Mesenchymal stem cell (in vitro differentiated cells and primary cell): ENCODE measurements around the gene CRTC3.
A peak's percentile ranks its signal among the peaks of the same experiment; 100 is the strongest.

Experiments used
- DNase-seq: peaks from one replicate; pipeline ENCODE4 v3.0.0-alpha.2; 2013
- H2AFZ ChIP-seq: one replicate; pipeline ENCODE4 v1.6.1; 2013; ENCODE audit warnings: low read depth, mild to moderate bottlenecking, control low read depth, inconsistent platforms, low read length, moderate library complexity
- H2AK5ac ChIP-seq: 2 replicates; pipeline ENCODE4 v1.6.1; 2013; ENCODE audit warnings: low read length, moderate library complexity, mild to moderate bottlenecking, inconsistent platforms; ENCODE audit not compliant: severe bottlenecking
- H2BK120ac ChIP-seq: one replicate; pipeline ENCODE4 v1.6.1; 2013; ENCODE audit warnings: low read depth, mild to moderate bottlenecking, inconsistent platforms, low read length, moderate library complexity
- H2BK12ac ChIP-seq, 2 experiments: one replicate each; pipeline ENCODE4 v1.6.1; 2013; ENCODE audit warnings: inconsistent platforms in 2 of 2, low read length in 2 of 2, mild to moderate bottlenecking in 2 of 2, moderate library complexity in 2 of 2, control low read depth in 1 of 2
- H2BK15ac ChIP-seq: one replicate; pipeline ENCODE4 v1.6.1; 2013; ENCODE audit warnings: mild to moderate bottlenecking, low read depth, inconsistent platforms; ENCODE audit not compliant: poor library complexity, severe bottlenecking
- H2BK5ac ChIP-seq: 2 replicates; pipeline ENCODE4 v1.6.1; 2013; ENCODE audit warnings: low read depth, mild to moderate bottlenecking, low read length, control low read depth, inconsistent platforms; ENCODE audit not compliant: poor library complexity, severe bottlenecking
- H3K14ac ChIP-seq, 2 experiments: one replicate each; pipeline ENCODE4 v1.6.1; 2013; ENCODE audit warnings: inconsistent platforms in 2 of 2, low read length in 2 of 2, control low read depth in 1 of 2, mild to moderate bottlenecking in 1 of 2, moderate library complexity in 1 of 2
- H3K18ac ChIP-seq, 2 experiments: one replicate each; pipeline ENCODE4 v1.6.1; 2013; ENCODE audit warnings: inconsistent platforms in 2 of 2, low read length in 2 of 2, control low read depth in 1 of 2, low read depth in 1 of 2, mild to moderate bottlenecking in 1 of 2
- H3K23ac ChIP-seq, 2 experiments: one replicate each; pipeline ENCODE4 v1.6.1; 2013; ENCODE audit warnings: inconsistent platforms in 2 of 2, low read length in 2 of 2, mild to moderate bottlenecking in 2 of 2, moderate library complexity in 2 of 2, control low read depth in 1 of 2
- H3K27ac ChIP-seq: 2 replicates; pipeline ENCODE4 v1.5.1; 2013; ENCODE audit warnings: mild to moderate bottlenecking, moderate library complexity, low read length, control low read depth, inconsistent platforms; ENCODE audit not compliant: poor library complexity, severe bottlenecking
- H3K27me3 ChIP-seq, 2 experiments: 2 replicates each; pipeline versions ENCODE4 v1.6.1 to v1.7.0; 2013; ENCODE audit warnings: low read length in 2 of 2, mild to moderate bottlenecking in 2 of 2, moderate library complexity in 2 of 2, control low read depth in 1 of 2, inconsistent platforms in 1 of 2; ENCODE audit not compliant: control insufficient read depth in 1 of 2, insufficient read depth in 1 of 2
- H3K36me3 ChIP-seq, 2 experiments: 2 replicates each; pipeline versions ENCODE4 v1.6.1 to v1.7.0; 2013; ENCODE audit warnings: low read length in 2 of 2, control low read depth in 1 of 2, inconsistent platforms in 1 of 2, low read depth in 1 of 2, mild to moderate bottlenecking in 1 of 2; ENCODE audit not compliant: insufficient read depth in 2 of 2, control insufficient read depth in 1 of 2
- H3K4ac ChIP-seq, 2 experiments: one replicate each; pipeline ENCODE4 v1.6.1; 2013; ENCODE audit warnings: inconsistent platforms in 2 of 2, low read length in 2 of 2, mild to moderate bottlenecking in 2 of 2, moderate library complexity in 2 of 2, control low read depth in 1 of 2, low read depth in 1 of 2
- H3K4me1 ChIP-seq: 2 replicates; pipeline ENCODE4 v1.6.1; 2013; ENCODE audit warnings: low read depth, low read length, control low read depth; ENCODE audit not compliant: control insufficient read depth, insufficient read depth
- H3K4me2 ChIP-seq: 2 replicates; pipeline ENCODE4 v1.6.1; 2013; ENCODE audit warnings: low read length, mild to moderate bottlenecking, inconsistent platforms; ENCODE audit not compliant: poor library complexity, severe bottlenecking
- H3K4me3 ChIP-seq, 2 experiments: 2 replicates each; pipeline versions ENCODE4 v1.5.1 to v1.7.0; 2013; ENCODE audit warnings: low read length in 2 of 2, mild to moderate bottlenecking in 2 of 2, control low read depth in 1 of 2, low read depth in 1 of 2; ENCODE audit not compliant: insufficient read depth in 1 of 2
- H3K79me1 ChIP-seq: replicated peaks from 2 replicates; pipeline ENCODE4 v1.6.1; 2013; ENCODE audit warnings: mild to moderate bottlenecking, control low read depth, low read length, inconsistent platforms; ENCODE audit not compliant: poor library complexity, severe bottlenecking
- H3K9ac ChIP-seq: 2 replicates; pipeline ENCODE4 v1.7.0; 2013; ENCODE audit warnings: mild to moderate bottlenecking, low read length, moderate library complexity
- H3K9me3 ChIP-seq: 2 replicates; pipeline ENCODE4 v1.7.0; 2013; ENCODE audit warnings: mild to moderate bottlenecking, low read length; ENCODE audit not compliant: control insufficient read depth
- H4K8ac ChIP-seq: one replicate; pipeline ENCODE4 v1.6.1; 2013; ENCODE audit warnings: inconsistent platforms, mild to moderate bottlenecking, low read length, moderate library complexity
- H4K91ac ChIP-seq: one replicate; pipeline ENCODE4 v1.6.1; 2013; ENCODE audit warnings: mild to moderate bottlenecking, low read length, inconsistent platforms
- WGBS: methylation state at CpG from one replicate; pipeline ENCODE4 v1.1.7; 2013; ENCODE audit warnings: mixed read lengths; 5-methylcytosine and 5-hydroxymethylcytosine counted together

Gene CRTC3

DNA sequence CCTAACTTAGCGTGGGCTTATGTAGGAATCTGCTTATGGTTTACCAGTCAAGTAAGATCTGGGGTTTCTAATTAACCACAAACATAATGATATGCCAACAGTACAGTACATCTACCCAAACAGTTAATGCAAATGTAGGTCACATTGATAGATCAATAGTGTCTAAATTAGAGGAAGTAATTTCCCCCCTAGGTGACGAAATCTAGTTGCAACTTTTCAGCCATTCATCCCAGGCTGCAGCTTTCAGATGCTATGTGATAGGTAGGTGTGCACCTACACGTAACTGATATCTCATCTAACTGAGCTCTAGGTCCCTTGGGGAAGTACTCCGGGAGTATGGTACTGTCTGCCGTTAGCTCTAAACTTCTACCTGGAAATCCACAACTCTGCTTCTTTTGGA lies 57.2 kb downstream of the CRTC3 start:
- WGBS, result 98% methylated on average over 4 of the region's 5 CpGs
- Histone ChIP-seq H4K91ac (no peak overlapping the region), H3K27ac (no peak overlapping the region)

DNA sequence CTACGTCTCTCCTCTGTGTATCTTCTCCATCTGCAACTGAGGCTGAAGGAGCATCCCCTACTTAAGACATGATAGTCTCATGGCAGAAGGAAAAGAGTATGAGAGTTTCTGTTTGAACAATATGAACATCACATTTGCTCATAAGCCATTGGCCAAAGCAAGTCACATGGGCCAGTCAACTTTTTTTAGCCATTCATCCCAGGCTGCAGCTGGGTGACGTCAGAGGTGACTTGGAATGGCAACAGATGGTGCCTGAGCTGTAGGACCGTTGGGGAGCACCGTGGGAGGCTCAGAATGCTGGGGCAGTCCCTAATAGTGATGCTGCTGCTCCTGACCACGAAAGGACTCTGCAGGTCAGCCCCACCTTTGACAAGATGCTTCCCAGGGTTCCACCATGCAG lies 58.7 kb downstream of the CRTC3 start:
- H3K79me1 ChIP-seq, result peaks cover 11% of the 10 kb centered on the region
- no peak overlapping the region for H3K4me2 ChIP-seq
- no peak overlapping the region for H2BK120ac ChIP-seq
- peaks cover 2% of the 10 kb centered on the region for H3K4me1 ChIP-seq
- H3K23ac ChIP-seq, result no peak overlapping the region
- H3K36me3 ChIP-seq, result peaks cover 0 to 4% of the 10 kb centered on the region in 2 experiments
- no peak overlapping the region for H3K4me3 ChIP-seq
- H3K14ac ChIP-seq, result no peak overlapping the region
- no peak overlapping the region for H2AK5ac ChIP-seq
- H4K8ac ChIP-seq, result no peak overlapping the region
- H2AFZ ChIP-seq, result no peak overlapping the region
- H3K9me3 ChIP-seq, result no peaks in the 10 kb centered on the region
- 66% methylated on average over 3 of the region's 5 CpGs for WGBS
- H3K9ac ChIP-seq, result no peak overlapping the region
- no peak overlapping the region for H3K18ac ChIP-seq
- no peak overlapping the region for H2BK5ac ChIP-seq
- no peak overlapping the region for H2BK12ac ChIP-seq
- H3K4ac ChIP-seq, result no peak overlapping the region
- no peak overlapping the region for H3K27ac ChIP-seq
- no peaks in the 10 kb centered on the region for H3K27me3 ChIP-seq
- H4K91ac ChIP-seq, result no peak overlapping the region
- no peak overlapping the region for H2BK15ac ChIP-seq
- peak; percentile 13 for DNase-seq

More for the DNA sequence above, 57.2 kb downstream of the CRTC3 start:
- no peak for DNase-seq
- Histone ChIP-seq H2BK5ac (no peak overlapping the region), H2AK5ac (no peak overlapping the region), H3K79me1 (peaks cover 12% of the 10 kb centered on the region), H2BK120ac (no peak overlapping the region), H3K18ac (no peak overlapping the region), H3K4me2 (no peak overlapping the region), H2BK15ac (no peak overlapping the region), H3K9me3 (no peaks in the 10 kb centered on the region), H2BK12ac (no peak overlapping the region), H3K36me3 (peaks cover 0 to 4% of the 10 kb centered on the region in 2 experiments), H3K27me3 (no peaks in the 10 kb centered on the region), H3K4me1 (no peaks in the 10 kb centered on the region), H3K23ac (no peak overlapping the region), H4K8ac (no peak overlapping the region), H3K14ac (no peak overlapping the region), H3K4ac (no peak overlapping the region), H3K4me3 (no peak overlapping the region), H2AFZ (no peak overlapping the region), H3K9ac (no peak overlapping the region)

DNA sequence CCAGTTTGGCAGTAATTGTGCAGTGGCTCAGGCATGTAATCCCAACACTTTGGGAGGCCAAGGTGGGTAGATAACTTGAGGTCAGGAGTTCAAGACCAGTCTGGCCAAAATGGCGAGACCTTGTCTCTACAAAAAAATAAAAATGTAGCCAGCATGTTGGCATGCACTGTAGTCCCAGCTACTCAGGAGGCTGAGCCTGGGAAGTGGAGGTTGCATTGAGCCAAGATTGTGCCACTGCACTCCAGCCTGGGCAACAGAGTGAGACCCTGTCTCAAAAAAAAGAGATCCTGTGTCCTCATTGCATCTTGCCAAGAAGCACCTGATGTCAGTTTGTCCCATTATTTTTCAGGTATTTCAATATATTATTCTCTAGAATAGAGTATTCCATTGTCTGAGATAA lies 61.8 kb downstream of the CRTC3 start:
- Histone ChIP-seq H3K27ac (no peak overlapping the region), H4K8ac (no peak overlapping the region), H4K91ac (no peak overlapping the region), H2BK120ac (no peak overlapping the region), H3K4ac (no peak overlapping the region), H3K4me1 (peaks cover 2% of the 10 kb centered on the region), H3K9ac (no peak overlapping the region), H3K18ac (no peak overlapping the region), H3K14ac (no peak overlapping the region), H3K79me1 (peaks cover 18% of the 10 kb centered on the region), H3K4me3 (no peak overlapping the region), H3K27me3 (no peaks in the 10 kb centered on the region), H3K23ac (peak overlapping the region in 1 of 2 experiments; percentile 24), H3K4me2 (no peak overlapping the region), H2BK12ac (no peak overlapping the region), H2AFZ (no peak overlapping the region), H3K36me3 (peaks cover 7 to 9% of the 10 kb centered on the region in 2 experiments), H2BK5ac (no peak overlapping the region), H2AK5ac (no peak overlapping the region), H2BK15ac (no peak overlapping the region), H3K9me3 (no peaks in the 10 kb centered on the region)
- WGBS, result 100% methylated on average over 1 of the region's 1 CpG
- DNase-seq, result no peak

DNA sequence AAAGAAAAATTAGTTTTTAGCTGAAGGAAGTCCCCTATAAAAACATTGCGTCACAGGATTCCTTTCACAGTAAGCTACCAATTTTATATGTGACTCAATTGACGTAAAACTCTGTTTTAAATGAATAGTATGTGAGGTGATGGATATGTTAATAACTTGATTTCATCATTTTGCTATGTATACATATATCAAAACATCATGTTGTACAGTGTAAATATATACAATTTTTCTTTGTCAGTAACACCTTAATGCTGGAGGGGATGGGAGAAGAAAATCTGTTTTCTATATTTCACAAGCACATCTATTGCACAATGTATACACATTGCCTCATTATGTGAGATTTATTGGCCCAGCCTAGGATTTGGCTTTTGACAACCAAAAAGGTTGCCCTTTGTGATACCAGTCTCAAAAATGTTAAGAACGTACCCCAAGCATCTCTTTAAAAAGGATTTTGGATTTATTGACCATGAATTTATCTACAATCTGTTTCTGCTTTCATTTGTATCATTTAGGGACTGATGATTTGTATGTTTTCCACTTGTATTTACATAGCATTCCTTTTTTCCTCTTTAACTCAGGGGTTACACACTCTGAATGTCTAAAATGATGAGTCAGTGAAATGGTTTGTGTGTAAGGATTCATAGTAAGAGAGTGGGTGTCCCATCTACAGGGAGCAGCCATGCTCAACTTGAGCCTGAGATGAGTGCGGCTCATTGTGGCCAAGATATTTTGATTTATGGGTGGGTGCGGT lies 62.6 kb downstream of the CRTC3 start:
- no peak overlapping the region for H4K8ac ChIP-seq
- H2BK15ac ChIP-seq, result no peak overlapping the region
- no peak overlapping the region for H3K4me2 ChIP-seq
- H3K27me3 ChIP-seq, result no peaks in the 10 kb centered on the region
- H3K18ac ChIP-seq, result no peak overlapping the region
- H4K91ac ChIP-seq, result no peak overlapping the region
- H3K14ac ChIP-seq, result no peak overlapping the region
- H2BK120ac ChIP-seq, result no peak overlapping the region
- H2AFZ ChIP-seq, result no peak overlapping the region
- H3K36me3 ChIP-seq, result peaks cover 7 to 12% of the 10 kb centered on the region in 2 experiments
- no peak overlapping the region for H3K27ac ChIP-seq
- H3K4ac ChIP-seq, result no peak overlapping the region
- H3K9me3 ChIP-seq, result no peaks in the 10 kb centered on the region
- H2BK12ac ChIP-seq, result no peak overlapping the region
- no peak overlapping the region for H2BK5ac ChIP-seq
- H3K79me1 ChIP-seq, result peaks cover 17% of the 10 kb centered on the region
- H3K23ac ChIP-seq, result no peak overlapping the region
- no peak overlapping the region for H3K9ac ChIP-seq
- H3K4me1 ChIP-seq, result peaks cover 2% of the 10 kb centered on the region
- no peak overlapping the region for H2AK5ac ChIP-seq
- no peak overlapping the region for H3K4me3 ChIP-seq
- peak; percentile 85 for DNase-seq
- 61% methylated on average over 2 of the region's 5 CpGs for WGBS
